ENCODE results near the gene ERCC6.

The ERCC6 gene

DNA sequence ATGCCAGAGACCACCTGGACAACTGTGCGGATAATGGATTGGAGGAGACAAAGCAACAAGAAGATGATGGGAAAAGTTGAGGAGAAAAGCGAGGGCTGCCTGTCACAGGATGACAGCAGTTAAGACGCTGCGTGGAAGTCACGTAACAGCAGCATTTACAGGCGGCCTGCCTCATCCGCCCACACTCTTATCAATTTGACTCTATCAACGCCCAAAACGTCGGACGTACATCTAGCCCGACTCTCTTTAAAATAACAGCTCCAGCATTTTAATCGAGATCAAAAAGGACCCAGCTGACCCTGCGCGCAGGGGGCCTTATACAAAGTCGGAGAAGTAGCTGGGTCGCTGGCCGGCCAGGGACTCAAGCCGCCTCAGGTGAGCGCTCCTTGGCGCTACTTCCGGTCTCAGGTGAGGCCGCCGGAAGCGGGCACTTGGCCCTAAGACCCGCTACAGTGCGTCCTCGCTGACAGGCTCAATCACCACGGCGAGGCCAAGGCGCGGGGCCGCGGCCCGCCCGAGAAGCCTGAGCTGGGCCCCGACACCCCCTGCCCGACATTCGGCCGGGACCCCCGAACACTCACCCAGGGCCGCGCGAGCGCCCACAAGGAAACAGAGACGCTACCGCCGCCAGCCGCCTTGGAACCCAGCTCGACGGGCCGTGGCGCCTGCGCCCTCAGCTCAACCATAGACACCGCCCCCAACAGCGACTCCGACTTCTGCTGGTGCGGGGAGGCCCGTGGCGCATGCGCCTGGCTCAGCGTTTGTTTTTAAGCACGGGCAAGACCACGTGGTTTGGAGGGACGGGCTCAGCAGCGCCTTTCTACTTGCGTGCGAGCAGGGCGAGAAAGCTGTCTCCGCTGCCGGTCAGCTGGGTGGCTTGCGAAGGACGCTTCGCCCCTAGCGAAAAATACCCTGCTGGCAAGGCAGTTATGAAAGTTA lies at the start of gene ERCC6:
ERCC6 (minus strand) TSS at position 741 of the 939 bp plus-strand sequence.
- DNase-seq = peak; percentile 99

DNA sequence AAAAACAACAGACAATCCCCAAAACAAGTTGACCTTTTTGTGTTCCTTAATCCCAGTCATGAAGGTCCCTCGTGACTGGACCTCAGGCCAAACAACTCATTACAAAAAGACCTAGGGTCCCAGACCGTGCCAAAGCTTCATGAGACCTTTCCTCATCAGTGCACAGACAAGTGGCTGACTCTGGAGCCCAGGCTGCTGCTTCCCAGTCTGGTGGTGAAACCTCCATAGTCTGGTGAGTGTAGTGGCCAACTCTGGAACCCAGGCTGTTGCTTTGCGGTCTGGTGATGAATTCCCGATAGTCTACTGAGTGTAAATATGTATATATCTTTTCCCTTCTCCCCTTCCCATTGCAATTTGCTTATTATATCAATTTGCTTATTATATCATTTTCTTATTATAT lies 49.1 kb upstream of the ERCC6 start:
- DNase-seq = no peak

DNA sequence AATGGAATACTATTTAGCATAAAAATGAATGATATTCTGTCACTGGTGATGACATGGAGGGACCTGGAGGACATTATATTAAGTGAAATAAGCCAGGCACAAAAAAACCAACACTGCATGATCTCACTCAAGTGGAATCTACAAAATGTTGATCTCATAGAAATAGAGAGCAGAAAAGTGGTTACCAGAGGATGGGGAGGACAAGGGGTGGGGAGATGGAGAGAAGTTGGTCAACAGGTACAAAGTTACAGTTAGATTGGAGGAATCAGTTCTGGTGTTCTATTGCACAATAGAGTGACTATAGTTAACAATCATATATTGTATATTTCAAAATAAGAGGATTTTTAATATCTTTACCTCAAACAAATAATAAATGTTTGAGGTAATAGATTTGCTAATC lies 46.5 kb upstream of the ERCC6 start:
- no peak for DNase-seq

DNA sequence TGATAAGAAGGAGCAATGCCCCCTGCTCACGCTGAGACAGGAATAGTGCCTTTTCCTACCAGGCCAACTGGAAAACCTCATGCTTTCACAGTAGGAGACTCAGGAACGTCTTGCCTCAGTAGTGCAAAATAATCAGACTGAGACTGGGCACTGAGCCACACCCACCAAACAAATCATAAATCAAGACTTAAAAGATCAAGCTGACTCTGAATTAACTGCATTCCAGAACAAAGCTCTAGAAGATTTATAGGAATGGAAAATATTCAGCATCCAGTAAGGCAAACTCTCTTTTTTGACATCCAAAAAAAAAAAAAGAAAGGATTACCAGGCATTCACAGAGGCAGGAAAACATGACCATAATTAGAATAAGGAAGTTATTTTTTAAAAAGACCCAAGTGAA lies 40.7 kb upstream of the ERCC6 start:
- DNase-seq = no peak

DNA sequence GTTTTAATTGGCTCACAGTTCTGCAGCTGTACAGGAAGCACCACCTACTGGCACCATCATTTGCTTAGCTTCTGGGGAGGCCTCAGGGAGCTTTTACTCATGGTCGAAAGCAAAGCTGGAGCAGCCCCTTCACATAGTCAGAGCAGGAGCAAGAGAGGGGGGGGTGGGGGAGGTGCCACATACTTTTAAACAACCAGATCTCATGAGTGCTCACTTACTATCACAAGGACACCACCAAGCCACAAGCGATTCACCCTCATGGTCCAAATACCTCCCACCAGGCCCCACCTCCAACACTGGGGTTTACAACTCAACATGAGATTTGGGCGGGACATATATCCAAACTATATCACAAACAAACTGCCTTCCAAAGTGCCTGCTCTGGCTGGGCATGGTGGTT lies 39.5 kb upstream of the ERCC6 start:
- DNase-seq = no peak

DNA sequence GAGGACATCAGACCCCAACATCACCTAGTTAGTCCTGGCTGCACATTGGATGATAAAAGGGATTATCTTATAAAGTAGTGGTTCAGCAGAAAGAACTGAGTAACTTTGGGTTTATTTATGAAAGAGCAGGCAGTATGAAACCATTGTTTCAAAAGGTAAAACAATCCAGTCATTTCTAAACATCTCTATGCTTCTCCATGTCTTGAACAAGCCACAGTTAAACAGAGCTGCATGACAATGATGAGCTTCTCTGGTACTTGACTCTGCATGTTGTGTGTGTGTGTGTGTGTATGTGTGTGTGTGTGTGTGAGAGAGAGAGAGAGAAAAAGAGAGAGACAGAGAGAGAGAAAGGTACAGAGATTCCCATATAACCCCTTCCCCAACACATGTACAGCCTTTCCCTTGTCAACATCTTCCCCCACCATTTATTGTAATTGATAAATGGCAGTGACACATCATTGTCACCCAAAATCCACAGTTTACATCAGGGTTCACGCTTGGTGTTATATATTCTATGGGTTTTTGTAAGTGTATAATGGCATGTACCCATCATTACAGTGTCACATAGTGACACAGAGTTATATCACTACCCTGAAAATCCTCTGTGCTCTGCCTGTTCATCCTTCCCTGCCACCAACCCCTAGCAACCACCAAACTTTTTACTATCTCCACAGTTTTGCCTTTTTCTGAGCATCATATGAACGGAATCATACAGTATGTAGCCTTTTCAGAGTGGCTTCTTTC lies 38.4 kb upstream of the ERCC6 start:
- no peak for DNase-seq

DNA sequence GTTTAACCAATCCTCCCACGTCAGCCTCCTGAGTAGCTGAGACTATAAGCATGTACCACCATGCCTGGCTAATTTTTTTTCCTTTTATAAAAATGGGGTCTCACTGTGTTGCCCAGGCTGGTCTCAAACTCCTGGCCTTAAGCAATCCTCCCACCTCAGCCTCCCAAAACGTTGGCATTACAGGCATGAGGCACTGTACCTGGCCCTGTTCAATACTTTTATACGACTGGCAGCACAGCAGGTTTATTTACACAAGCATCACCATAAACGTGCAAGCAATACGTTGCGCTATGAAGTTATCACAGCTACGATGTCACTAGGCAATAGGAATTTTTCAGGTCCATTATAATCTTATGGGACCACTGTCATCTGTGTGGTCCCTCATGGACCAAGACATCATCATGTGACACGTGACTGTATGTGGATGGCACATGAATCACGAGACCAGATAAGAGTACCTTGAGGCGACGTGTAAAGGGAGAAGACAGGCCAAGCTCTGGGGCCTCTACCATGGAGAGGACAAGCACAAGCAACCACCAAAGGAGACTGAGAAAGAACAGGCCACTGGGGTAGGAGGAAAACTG lies 36.7 kb upstream of the ERCC6 start:
- no peak for DNase-seq

DNA sequence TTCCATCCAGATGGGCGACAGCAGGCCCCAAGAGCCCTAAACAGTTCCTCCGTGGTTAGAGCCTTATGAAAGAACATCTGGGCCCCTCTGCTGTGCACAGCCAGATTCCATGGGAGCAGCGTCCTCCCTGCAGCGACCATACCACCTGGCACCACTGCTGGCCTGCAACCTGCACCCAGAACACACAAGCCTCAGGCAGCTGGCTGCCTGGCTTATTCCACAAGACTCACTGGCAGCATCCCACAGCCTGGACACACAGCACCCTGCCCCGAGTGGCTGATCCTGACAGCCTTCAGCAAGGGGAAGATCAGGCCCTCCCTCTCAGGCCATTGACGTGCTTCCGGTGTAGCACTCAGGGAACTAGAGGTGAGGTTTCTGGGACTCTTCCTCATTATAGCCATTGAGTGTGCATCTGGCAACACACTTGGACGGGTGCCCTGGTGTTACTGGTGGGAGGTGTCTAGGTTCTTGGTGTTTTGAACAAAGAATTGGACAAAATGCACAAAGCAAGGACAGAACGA lies 33.7 kb upstream of the ERCC6 start:
- DNase-seq = no peak

DNA sequence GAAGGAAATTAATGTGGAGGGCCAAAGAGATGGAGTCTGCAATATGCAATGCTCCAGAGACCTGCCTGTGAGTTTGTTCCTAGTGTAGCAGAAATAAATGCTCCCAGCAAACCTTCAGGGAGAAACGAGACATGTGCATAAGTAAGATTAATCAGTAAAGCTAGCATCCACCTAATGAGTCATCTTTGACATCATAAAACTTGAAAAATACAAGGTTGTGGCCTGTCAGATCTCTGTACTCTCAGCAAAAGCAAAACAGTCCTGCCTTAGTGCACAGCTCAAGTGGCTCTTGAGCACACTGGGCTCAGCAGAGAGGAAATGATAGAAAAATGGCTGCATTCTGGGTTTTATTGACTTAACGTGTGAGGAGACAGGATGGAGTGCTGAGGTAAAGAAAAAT lies 32.5 kb upstream of the ERCC6 start:
- no peak for DNase-seq

DNA sequence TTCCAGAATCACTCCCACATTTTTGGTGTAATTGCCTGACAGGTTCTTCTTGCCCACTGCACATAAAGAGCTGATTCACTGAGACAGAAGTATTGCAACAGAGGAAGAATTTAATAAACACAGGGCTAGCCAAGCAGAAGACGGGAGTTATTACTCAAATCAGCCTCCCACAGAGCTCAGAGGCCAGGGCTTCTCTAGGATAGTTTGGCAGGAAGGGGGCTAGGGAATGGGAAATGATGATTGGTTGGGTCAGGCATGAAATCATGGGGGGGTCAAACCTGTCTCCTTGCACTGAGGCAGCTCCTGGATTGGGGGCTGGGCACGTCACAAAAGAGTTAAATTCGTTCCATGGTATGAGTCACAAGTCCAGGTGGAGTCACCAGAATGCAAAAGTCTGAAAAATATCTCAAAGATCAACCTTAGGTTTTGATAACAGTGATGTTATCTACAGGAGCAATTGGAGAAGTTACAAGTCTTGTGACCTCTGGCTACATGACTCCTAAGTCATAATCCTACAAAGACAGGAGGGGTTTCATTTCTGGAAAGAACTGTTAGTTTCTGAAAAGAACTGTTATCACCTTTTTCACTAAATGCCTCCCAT lies 30.2 kb upstream of the ERCC6 start:
- DNase-seq = no peak

DNA sequence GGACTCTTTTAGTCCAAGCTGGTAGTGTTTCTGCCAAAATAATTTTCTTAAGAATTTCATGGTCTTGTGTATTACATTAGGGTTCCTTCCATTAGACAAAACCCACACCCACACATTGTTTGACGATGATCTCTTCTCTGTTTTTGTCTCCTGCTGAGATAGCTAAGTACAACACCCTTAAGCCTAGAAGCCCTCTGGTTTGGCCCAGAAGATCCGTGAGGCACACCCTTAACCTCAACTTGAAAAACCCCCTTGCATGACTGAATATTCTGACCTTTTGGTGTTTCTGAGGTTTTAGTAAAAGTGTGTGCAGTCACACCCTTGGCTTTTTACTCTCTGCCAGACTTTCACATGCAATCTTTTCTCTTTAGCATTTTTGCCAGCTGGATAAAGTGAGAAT lies 29.3 kb upstream of the ERCC6 start:
- no peak for DNase-seq

DNA sequence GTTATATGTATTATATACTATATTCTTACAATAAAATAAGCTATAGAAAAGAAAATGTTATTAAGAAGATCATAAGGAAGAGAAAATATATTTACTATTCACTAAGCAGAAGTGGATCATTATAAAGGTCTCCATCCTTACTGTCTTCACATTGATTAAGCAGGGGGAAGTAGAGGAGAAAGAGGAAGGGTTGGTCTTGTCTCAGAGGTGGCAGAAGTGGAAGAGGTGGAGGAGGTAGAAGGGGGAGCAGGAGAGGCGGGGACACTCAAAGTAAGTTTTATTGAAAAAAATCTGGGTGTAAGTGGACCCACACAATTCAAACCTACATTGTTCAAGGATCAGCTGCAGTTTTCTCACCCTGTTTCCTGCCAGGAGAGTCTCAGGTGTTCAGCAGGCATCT lies 28.9 kb upstream of the ERCC6 start:
- no peak for DNase-seq

DNA sequence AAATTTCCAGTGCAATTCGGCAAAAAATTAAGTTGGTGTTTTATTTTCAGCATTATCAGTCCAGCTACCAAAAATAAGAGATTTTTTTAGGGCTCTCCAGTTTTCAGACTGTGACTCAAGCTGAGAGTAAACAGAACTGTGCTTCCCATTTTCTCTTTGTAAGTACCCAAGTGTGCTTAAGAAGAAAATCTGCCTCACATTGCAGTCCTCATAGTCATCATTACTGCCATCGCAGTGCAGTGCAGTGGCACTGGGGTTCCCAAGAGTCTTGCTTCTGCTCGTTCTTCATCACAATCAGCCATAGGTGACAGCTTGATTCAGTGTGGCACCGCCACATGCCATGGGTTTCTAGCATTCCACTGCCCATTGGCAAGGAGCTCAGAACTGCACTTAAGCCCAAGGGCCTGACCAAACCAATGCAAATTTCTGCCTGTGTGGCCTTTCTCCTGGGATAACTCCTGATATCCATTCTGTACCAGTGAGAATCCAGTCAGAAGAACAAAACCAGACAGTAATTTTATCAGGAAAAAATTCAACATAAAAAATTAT lies 25.6 kb upstream of the ERCC6 start:
- DNase-seq = no peak

DNA sequence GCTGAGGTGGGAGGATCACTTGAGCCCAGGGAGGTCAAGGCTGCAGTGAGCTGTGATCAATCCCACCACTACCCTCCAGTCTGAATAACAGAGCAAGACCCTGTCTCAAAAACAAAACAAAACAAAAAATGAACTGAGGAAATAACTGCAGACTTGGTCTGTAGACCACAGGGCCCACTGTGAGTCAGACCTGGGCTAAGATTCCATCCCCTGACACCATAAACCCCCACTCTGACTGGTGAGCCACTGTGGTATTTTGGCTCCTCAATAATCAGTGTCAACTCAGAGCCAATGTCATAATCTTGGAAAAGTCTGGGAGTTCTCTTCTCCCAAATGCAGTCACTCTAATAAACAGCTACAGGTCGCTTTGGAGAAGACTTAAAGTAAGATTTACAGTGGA lies 24.0 kb upstream of the ERCC6 start:
- DNase-seq = no peak

DNA sequence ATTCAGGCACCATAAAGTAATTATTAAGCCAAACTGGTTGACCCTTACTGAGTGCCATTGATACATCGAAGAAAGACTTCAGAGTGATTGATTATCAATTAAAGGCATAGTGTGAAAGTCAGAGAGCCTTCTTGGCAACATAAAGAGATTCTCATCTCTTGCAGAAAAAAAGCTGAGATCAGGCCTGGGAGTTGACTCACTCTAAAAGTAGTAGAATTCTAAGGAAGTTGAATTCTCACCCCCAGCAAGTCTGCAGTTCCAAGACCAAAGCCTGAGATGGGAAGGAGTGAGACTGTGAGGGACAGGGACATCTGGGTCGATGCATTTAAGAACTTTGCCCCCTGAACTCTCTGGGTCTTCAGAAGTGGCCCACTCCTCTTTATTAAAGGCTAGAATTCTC lies 21.6 kb upstream of the ERCC6 start:
- DNase-seq = no peak

DNA sequence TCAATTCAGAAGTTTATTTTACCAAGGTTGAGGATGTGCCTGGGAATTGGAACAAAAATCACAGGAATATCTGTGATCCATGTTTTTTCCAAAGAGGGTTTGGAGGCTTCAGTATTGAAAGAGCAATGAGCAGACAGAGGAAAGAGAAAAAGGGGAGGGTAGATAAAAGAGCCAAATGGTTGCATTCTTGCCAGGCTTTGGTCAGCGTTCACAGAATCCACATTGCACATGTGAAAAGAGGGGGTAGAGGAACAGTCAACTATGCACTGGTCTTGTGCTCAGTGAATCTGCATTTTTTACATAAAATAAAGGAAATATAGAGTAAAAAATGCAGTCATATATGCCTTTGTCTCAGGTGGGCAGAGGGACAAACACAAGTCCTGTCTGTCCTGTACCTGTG lies 20.6 kb upstream of the ERCC6 start:
- no peak for DNase-seq

DNA sequence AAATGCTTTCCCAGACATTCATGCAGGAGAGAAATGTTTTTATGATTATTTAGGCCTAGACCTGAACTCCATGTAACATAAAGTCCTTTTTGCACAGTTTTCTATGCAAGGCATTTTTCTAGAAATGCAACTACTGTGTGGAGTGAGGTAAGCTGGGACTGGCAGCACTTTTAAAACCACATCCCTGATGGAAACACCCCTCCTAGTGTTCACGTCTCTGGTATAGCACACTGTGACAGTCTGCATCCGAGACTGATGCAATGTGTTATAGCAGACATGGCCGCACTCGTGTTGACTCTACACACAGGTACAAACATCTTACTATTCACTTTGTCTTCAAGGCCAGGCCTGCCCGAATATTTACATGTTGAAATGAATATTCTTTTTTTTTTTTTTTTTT lies 19.3 kb upstream of the ERCC6 start:
- DNase-seq = no peak

DNA sequence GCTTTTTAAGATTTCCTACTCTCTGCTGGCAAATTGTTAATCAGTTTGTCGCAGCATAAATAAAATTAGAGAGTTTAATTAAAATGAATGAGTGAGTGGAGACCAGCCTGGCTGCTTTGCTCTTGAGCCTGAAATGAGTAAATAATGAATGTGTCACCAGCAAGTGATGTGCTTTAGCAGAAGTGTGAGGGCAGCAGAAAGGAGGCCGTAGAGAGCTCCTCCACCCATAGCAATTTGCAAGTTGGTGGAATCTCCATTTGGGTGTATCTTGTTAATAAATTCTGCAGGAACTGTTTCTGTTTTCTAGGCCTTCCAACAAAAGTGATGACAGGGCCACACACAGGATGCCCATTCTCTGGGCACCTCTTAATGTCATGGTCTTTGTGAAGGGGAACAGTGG lies 18.8 kb upstream of the ERCC6 start:
- no peak for DNase-seq

DNA sequence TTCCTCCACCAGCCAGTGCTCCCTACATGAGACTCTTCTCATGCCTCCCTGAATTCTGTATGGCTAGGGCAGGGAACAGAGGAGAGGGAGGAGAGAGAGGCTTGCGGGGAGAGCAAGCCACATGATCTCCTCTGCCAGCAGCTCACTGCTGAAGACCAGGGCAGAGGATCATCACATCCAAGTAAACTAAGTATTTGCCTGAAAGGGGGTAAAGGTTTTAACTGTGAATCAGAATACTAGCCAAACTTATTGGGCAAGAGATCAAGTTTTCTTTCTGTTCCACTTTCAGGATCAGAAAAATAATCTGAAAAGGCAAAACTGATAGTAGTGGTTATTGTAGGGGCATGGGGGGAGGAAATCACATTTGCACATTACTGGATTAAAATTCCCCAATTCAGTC lies 17.8 kb upstream of the ERCC6 start:
- DNase-seq = no peak

DNA sequence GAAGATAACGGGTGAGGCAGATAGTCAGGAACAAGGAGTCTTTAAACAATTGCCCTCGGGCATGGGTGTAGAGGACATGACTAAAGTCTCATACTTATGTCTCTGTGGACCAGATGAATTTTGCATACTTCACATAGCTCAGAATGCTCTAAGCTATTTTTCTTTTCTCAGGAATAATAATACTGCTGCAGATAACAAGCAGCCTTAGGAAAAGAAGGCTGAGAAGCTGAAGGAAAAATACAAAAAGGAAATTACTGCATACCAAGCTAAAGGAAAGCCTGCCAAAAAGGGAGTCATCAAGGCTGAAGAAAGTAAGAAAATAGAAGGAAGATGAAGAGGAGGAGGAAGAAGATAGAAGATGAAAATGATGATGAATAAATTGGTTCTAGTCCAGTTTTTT lies 13.4 kb upstream of the ERCC6 start:
- DNase-seq = no peak

DNA sequence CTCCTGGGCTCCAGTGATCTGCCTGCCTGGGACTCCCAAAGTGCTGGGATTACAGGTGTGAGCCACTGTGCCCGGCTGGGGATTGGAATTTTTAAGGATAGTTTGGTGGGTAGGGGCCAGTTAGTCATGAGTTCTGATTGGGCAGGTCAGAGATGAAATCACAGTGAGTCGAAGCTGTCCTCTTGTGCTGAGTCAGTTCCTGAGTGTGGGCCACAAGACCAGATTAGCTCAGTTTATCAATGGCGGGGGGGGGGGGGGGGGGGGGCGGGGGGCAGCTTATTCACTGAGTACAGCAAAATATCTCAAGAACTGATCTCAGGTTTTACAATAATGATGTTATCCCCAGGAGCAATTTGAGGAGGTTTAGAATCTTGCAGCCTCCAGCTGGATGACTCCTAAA lies 11.6 kb upstream of the ERCC6 start:
- DNase-seq = peak; percentile 5

DNA sequence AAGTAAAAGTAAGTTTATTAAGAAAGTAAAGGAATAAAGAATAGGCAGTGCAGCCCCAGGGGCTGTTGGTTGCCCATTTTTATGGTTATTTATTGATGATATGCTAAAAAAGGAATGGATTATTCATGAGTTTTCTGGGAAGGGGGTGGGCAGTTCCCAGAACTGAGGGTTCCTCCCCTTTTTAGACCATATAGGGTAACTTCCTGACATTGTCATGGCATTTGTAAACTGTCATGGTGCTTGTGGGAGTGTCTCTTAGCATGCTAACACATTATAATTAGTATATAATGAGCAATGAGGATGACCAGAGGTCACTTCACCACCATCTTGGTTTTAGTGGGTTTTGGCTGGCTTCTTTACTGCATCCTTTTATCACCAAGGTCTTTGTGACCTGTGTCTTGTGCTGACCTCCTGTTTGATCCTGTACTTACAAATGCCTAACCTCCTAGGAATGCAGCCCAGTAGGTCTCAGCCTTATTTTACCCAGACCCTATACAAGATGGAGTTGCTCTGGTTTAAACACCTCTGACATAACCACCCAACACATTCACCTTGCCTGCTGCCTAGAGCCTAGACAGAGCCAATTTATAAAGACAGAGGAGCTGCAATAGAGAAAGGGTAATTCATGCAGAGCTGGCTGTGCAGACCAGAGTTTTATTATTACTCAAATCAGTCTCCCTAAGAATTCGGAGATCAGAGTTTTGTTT lies 10.9 kb upstream of the ERCC6 start:
- DNase-seq = no peak

Measured in hematopoietic multipotent progenitor cell treated with erythropoietin and hydrocortisone succinate and interleukin-3 and kit ligand, for 4 days (in vitro differentiated cells).